Caco-2 (cell line): ENCODE data around the gene DDT. TPM values are rescaled to one million over a fixed set of nuclear protein-coding genes. Genes with fewer than 3 reads are reported as not detected.
"Not testable (repeated sequence)": the region's sequence is repeated elsewhere in the genome, so short reads cannot be mapped to it uniquely, and the experiment has no call there.

ENCODE experiments used
- Bru-seq: library from RNA; stranded (reverse); fragments of 400-500 nt; gene quantifications from one replicate; lab custom pipeline; 2021; lab: Mats Ljungman, UMichigan
- BruChase-seq, 2 experiments: library from RNA; stranded (reverse); fragments of 400-500 nt; gene quantifications; one replicate each; lab custom pipeline; 2021; lab: Mats Ljungman, UMichigan
- BruUV-seq: library from RNA; stranded (reverse); fragments of 400-500 nt; replicated peaks from 2 replicates; lab custom pipeline; 2021; lab: Mats Ljungman, UMichigan
- CTCF ChIA-PET: fragments of 300-600 bp; sonication (Branson Sonifier 250); formaldehyde crosslinking; loops from one replicate; lab custom pipeline; 2022; ENCODE audit warnings: antibody characterized with exemption; lab: Charles Lee
- POLR2A ChIA-PET: fragments of 300-600 bp; sonication (Branson Sonifier 250); formaldehyde crosslinking; loops from one replicate; lab custom pipeline; 2022; ENCODE audit warnings: antibody characterized with exemption; lab: Charles Lee
- DNase-seq, 2 experiments: peaks; one replicate each; pipeline versions ENCODE4 v3.0.0 to v3.0.0-alpha.2; 2020 to 2022
- H3K27me3 ChIP-seq: replicated peaks from 2 replicates; pipeline ENCODE4 v1.6.0; 2011; ENCODE audit warnings: low read length; ENCODE audit not compliant: control insufficient read depth, insufficient read depth
- H3K36me3 ChIP-seq: 2 replicates; pipeline ENCODE4 v1.5.1; 2011; ENCODE audit warnings: low read length; ENCODE audit not compliant: control insufficient read depth, insufficient read depth
- H3K4me1 ChIP-seq: fragments of 250-450 bp; sonication (Bioruptor Pico); 2 replicates; pipeline ENCODE4 v1.5.1; 2020; ENCODE audit warnings: mild to moderate bottlenecking
- H3K4me3 ChIP-seq: 2 replicates; pipeline ENCODE4 v1.5.1; 2011; ENCODE audit warnings: low read depth, mild to moderate bottlenecking, control low read depth, low read length
- H3K9me3 ChIP-seq: fragments of 250-450 bp; sonication (Bioruptor Pico); 2 replicates; pipeline ENCODE4 v1.5.1; 2020; ENCODE audit warnings: mild to moderate bottlenecking, moderate library complexity
- H3K27ac Mint-ChIP-seq: one replicate; pipeline ENCODE4 v1.8.0; 2022; ENCODE audit warnings: mixed read lengths; ENCODE audit not compliant: unreplicated experiment
- H3K27me3 Mint-ChIP-seq: one replicate; pipeline ENCODE4 v1.8.0; 2022; ENCODE audit warnings: mixed read lengths; ENCODE audit not compliant: insufficient read depth, unreplicated experiment
- H3K36me3 Mint-ChIP-seq: one replicate; pipeline ENCODE4 v1.8.0; 2022; ENCODE audit warnings: mild to moderate bottlenecking, mixed read lengths; ENCODE audit not compliant: insufficient read depth, unreplicated experiment
- H3K4me1 Mint-ChIP-seq: one replicate; pipeline ENCODE4 v1.8.0; 2022; ENCODE audit warnings: low read depth, mixed read lengths; ENCODE audit not compliant: unreplicated experiment
- H3K4me3 Mint-ChIP-seq: one replicate; pipeline ENCODE4 v1.8.0; 2022; ENCODE audit warnings: mild to moderate bottlenecking, moderate library complexity, mixed read lengths; ENCODE audit not compliant: unreplicated experiment
- H3K9me3 Mint-ChIP-seq: one replicate; pipeline ENCODE4 v1.8.0; 2022; ENCODE audit warnings: mixed read lengths; ENCODE audit not compliant: unreplicated experiment
- CTCF ChIP-seq, 2 experiments: fragments of 200-600 bp in 1 of 2; IDR thresholded peaks; 1 replicate in 1 of 2; 2 replicates in 1 of 2; pipeline versions ENCODE4 v1.5.1 to v1.8.0; 2011 to 2022; ENCODE audit warnings: antibody characterized with exemption in 1 of 2, control low read depth in 1 of 2, inconsistent platforms in 1 of 2, low read depth in 1 of 2, low read length in 1 of 2, mild to moderate bottlenecking in 1 of 2, moderate library complexity in 1 of 2; ENCODE audit not compliant: insufficient read depth in 1 of 2, severe bottlenecking in 1 of 2, unreplicated experiment in 1 of 2
- intact Hi-C: fragments of 100-400 bp; cut with micrococcal nuclease; formaldehyde crosslinking; loops from one replicate; pipeline ENCODE4 v1.10.0; 2022; ENCODE audit not compliant: unreplicated experiment
- long read RNA-seq: library from polyadenylated mRNA; stranded (forward); transcript quantifications from one replicate; pipeline ENCODE4 v2.0.0, GENCODE V29; 2022
- total RNA-seq: library from RNA; stranded (reverse); gene quantifications from 2 replicates; pipeline ENCODE4 v1.2.3, GENCODE V29; 2022

The DDT gene
- total RNA-seq (121 and 123 TPM in 2 replicates), Bru-seq, nascent RNA (percentile 37 among the genes with signal in this experiment), BruChase-seq, experiment 1, labeled RNA remaining after a 2-hour chase (percentile 30 among the genes with signal in this experiment), BruChase-seq, experiment 2, labeled RNA remaining after a 6-hour chase (percentile 44 among the genes with signal in this experiment)
- long read RNA-seq, transcript DDT-202 (3 exons, 713 nt) = major isoform, 63 of 75 reads
- long read RNA-seq, partial matches to known transcripts = 0 of 75 reads
- long read RNA-seq, other reads (novel, unspliced or antisense) = 11 of 75 reads

- peaks cover 24% of the 10 kb centered on the region for H3K36me3 Mint-ChIP-seq
- H3K27me3 ChIP-seq, H3K27me3 Mint-ChIP-seq, H3K4me1 ChIP-seq, intact Hi-C loops, H3K27ac Mint-ChIP-seq, BruUV-seq, H3K4me1 Mint-ChIP-seq, H3K9me3 Mint-ChIP-seq, H3K4me3 ChIP-seq, POLR2A ChIA-PET, H3K9me3 ChIP-seq, H3K4me3 Mint-ChIP-seq, DNase-seq, H3K36me3 ChIP-seq: not testable (repeated sequence)
- CTCF ChIA-PET = interaction anchor here (0.6 kb wide), 1 partner anchor 36 kb away, joined by 3 read pairs; no protein-coding TSS in a partner anchor
These were observed at the start of gene DDT for GRCh38 chr22:23974345-23974744. Gene DDT (minus strand): TSS chr22:23974441. CDS start chr22:23974414, 27 bp downstream.

GRCh38 chr22:24023204-24023789 is 49.1 kb upstream of the DDT start:
- Histone ChIP-seq H3K9me3 (no peaks in the 10 kb centered on the region), H3K4me3 (no peak overlapping the region), H3K27me3 (no peaks in the 10 kb centered on the region), H3K4me1 (no peaks in the 10 kb centered on the region), H3K36me3 (no peaks in the 10 kb centered on the region)
- Mint-ChIP-seq H3K4me1 (no peaks in the 10 kb centered on the region), H3K4me3 (no peak overlapping the region), H3K36me3 (peaks cover 4% of the 10 kb centered on the region), H3K27me3 (no peaks in the 10 kb centered on the region), H3K27ac (no peak overlapping the region), H3K9me3 (no peaks in the 10 kb centered on the region)
- BruUV-seq = no TSS peak
- intact Hi-C loops = no loop called here
- TF ChIP-seq CTCF (IDR thresholded peaks at IDR 0.05; ENCODE audit: insufficient read depth in 1 of 2, low read depth in 1 of 2, low read length in 1 of 2, severe bottlenecking in 1 of 2, unreplicated experiment in 1 of 2) = no peak
- no peak for DNase-seq
- ChIA-PET CTCF (interaction anchor here (0.7 kb wide), 1 partner anchor 472 kb away, joined by 3 read pairs; the partner anchor contains the start of gene UPB1), POLR2A (no interaction called here)

GRCh38 chr22:24021304-24021703 is 47.1 kb upstream of the DDT start:
- no peaks in the 10 kb centered on the region for H3K4me1 Mint-ChIP-seq

More at GRCh38 chr22:24021304-24021703, 47.1 kb upstream of the DDT start:
- CTCF ChIA-PET = no interaction called here
- Histone ChIP-seq H3K9me3 (no peaks in the 10 kb centered on the region), H3K27me3 (no peaks in the 10 kb centered on the region), H3K4me3 (no peak overlapping the region), H3K4me1 (no peaks in the 10 kb centered on the region), H3K36me3 (no peaks in the 10 kb centered on the region)
- intact Hi-C loops = no loop called here
- no peak for DNase-seq
- BruUV-seq = no TSS peak
- H3K27ac Mint-ChIP-seq = no peak overlapping the region
- H3K36me3 Mint-ChIP-seq = peaks cover 4% of the 10 kb centered on the region
- no peak for TF ChIP-seq CTCF (IDR thresholded peaks at IDR 0.05; ENCODE audit: insufficient read depth in 1 of 2, low read depth in 1 of 2, low read length in 1 of 2, severe bottlenecking in 1 of 2, unreplicated experiment in 1 of 2)
- POLR2A ChIA-PET = no interaction called here
- no peaks in the 10 kb centered on the region for H3K9me3 Mint-ChIP-seq
- H3K27me3 Mint-ChIP-seq = no peaks in the 10 kb centered on the region
- no peak overlapping the region for H3K4me3 Mint-ChIP-seq
